Measurements from ENCODE around the gene DEF6.

DNA sequence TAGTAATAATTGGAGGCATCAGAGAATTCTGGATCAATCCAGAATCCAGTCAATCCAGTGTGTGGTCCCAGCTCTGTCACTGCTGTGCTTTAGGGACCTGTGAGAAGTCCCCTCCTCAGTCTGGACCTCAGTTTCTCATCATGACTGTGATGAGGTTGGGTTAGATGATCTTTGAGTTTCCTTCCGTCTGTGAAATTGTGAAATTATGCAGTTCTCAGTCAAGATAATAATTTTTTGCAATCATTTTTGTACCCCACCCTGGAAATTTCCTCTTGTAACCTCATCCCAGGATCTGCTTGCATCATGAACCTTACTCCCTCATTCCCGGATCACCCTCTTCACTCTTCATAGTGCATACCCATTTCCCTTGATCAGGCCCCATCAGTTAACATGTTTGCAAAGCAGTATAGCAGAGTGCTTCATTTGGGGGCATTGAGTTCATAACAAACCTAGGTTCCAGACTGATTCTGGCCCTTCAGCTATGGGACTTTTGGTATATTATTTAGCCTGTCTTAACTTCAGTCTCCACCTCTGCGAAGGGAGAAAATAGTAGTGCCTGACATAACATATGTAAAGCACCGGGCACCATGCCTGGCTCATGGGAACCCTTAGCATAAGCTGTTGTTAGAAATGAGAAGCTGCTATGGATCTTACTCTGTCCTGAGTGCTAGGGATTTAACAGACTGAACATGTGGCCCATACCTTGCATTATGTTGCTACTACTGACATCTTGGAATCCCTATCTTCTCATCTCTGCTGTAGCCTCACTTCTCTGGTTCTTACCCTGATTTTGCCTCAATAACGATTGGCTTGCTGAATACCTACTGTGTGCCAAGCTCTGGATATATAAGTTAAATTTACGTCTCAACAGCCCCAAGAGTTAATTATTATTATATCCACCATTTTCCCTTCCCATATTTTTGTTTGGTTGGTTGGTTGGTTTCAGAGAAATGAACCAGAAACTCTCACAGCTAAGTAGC is 36.7 kb upstream of the DEF6 start:
- TF ChIP-seq, protein P1, sequence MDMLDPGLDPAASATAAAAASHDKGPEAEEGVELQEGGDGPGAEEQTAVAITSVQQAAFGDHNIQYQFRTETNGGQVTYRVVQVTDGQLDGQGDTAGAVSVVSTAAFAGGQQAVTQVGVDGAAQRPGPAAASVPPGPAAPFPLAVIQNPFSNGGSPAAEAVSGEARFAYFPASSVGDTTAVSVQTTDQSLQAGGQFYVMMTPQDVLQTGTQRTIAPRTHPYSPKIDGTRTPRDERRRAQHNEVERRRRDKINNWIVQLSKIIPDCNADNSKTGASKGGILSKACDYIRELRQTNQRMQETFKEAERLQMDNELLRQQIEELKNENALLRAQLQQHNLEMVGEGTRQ (IDR thresholded peaks at IDR 0.05; ENCODE audit: borderline replicate concordance, low read depth, low read length), result no peak
- TF ChIP-seq MXI1 (IDR thresholded peaks at IDR 0.05; ENCODE audit: low read depth, low read length) (no peak), YY1 (IDR thresholded peaks at IDR 0.05; ENCODE audit: low read depth) (no peak)
